Vagina (tissue), 2 donors: ENCODE measurements around the gene VIM.

ENCODE experiments used
- POLR2A ChIP-seq, 2 donors: fragments of 450-650 bp; IDR thresholded peaks; one replicate each; pipeline ENCODE4 v1.6.1; 2017; ENCODE audit warnings: antibody characterized with exemption in 2 of 2, mild to moderate bottlenecking in 2 of 2, moderate library complexity in 2 of 2
- POLR2AphosphoS5 ChIP-seq, 2 donors: sonication (generic); formaldehyde crosslinking; IDR thresholded peaks; one replicate each; pipeline ENCODE4 v1.9.0; 2017; ENCODE audit warnings: antibody characterized with exemption in 2 of 2, mild to moderate bottlenecking in 2 of 2, low read depth in 1 of 2; ENCODE audit not compliant: insufficient read depth in 1 of 2
- TF ChIP-seq, protein P1 (sequence below), 3 experiments: fragments of 450-650 bp in 2 of 3; fragments of 200-600 bp in 1 of 3; sonication (generic) in 1 of 3; IDR thresholded peaks; one replicate each; pipeline ENCODE4 v1.5.1; 2017 to 2019; ENCODE audit warnings: antibody characterized with exemption in 3 of 3, mild to moderate bottlenecking in 2 of 3, moderate library complexity in 2 of 3

DNA sequence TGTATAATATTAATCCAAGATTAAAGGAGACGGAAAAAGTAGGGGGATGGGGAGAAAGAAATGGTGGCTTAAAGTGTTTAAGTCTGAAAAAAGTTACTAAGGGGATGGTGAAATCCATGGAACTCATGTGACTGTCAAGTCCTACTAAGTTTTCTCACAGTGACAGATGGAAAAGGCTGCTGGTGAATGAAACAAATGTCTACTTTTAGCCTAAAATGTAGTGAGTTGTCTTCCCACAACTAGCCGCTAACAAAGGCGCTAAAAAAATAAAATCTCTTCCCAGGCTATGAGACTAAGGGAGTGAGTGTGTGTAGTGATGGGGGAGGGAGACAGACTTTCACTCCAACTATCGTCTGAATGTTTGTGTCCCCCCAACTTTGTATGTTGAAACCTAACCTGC is 12.6 kb downstream of the VIM start:
- TF ChIP-seq, protein P1, sequence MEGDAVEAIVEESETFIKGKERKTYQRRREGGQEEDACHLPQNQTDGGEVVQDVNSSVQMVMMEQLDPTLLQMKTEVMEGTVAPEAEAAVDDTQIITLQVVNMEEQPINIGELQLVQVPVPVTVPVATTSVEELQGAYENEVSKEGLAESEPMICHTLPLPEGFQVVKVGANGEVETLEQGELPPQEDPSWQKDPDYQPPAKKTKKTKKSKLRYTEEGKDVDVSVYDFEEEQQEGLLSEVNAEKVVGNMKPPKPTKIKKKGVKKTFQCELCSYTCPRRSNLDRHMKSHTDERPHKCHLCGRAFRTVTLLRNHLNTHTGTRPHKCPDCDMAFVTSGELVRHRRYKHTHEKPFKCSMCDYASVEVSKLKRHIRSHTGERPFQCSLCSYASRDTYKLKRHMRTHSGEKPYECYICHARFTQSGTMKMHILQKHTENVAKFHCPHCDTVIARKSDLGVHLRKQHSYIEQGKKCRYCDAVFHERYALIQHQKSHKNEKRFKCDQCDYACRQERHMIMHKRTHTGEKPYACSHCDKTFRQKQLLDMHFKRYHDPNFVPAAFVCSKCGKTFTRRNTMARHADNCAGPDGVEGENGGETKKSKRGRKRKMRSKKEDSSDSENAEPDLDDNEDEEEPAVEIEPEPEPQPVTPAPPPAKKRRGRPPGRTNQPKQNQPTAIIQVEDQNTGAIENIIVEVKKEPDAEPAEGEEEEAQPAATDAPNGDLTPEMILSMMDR (IDR thresholded peaks at IDR 0.05) = no peak
- TF ChIP-seq POLR2A (IDR thresholded peaks at IDR 0.05) = no peak
- TF ChIP-seq POLR2AphosphoS5 (IDR thresholded peaks at IDR 0.05; ENCODE audit: insufficient read depth in 1 of 2, low read depth in 1 of 2) = no peak
